AG04450 (cell line): Measurements from ENCODE around the gene LRPAP1. TPM values are rescaled to one million over a fixed set of nuclear protein-coding genes. Genes with fewer than 3 reads are reported as not detected.

Experiments
- CTCF ChIA-PET: fragments of 300-600, 350-600 bp; formaldehyde crosslinking; extraction: SDS; loops from one replicate; lab custom pipeline; 2022; ENCODE audit warnings: antibody characterized with exemption, inconsistent platforms; lab: Charles Lee
- POLR2A ChIA-PET: fragments of 350-600 bp; formaldehyde crosslinking; extraction: SDS; loops from one replicate; lab custom pipeline; 2021; ENCODE audit warnings: antibody characterized with exemption, inconsistent platforms; lab: Yijun Ruan, JAX
- DNase-seq: peaks from one replicate; pipeline ENCODE4 v3.0.0-alpha.2; 2011; ENCODE audit warnings: low read depth, low spot score
- H3K27ac ChIP-seq: one replicate; pipeline ENCODE4 v1.5.1; 2012; ENCODE audit warnings: low read depth, low read length, control low read depth
- H3K27me3 ChIP-seq: one replicate; pipeline ENCODE4 v1.6.0; 2012; ENCODE audit warnings: low read length; ENCODE audit not compliant: control insufficient read depth, insufficient read depth
- H3K4me3 ChIP-seq: 2 replicates; pipeline ENCODE4 v1.5.1; 2011; ENCODE audit warnings: mild to moderate bottlenecking, low read depth, low read length, control low read depth
- H3K9me3 ChIP-seq: 2 replicates; pipeline ENCODE4 v1.5.1; 2012; ENCODE audit warnings: low read length; ENCODE audit not compliant: control insufficient read depth, insufficient read depth
- CTCF ChIP-seq: IDR thresholded peaks from 2 replicates; pipeline ENCODE4 v1.5.1; 2011; ENCODE audit warnings: low read depth, low read length, control low read depth, inconsistent platforms
- polyA plus RNA-seq: library from polyadenylated mRNA; depleted of rRNA; stranded (reverse); fragments of >200 nt; gene quantifications from 2 replicates; pipeline ENCODE4 v1.2.3, GENCODE V29; 2011

Gene LRPAP1
- polyA plus RNA-seq, 1 experiment = 150 TPM

- no peak overlapping the region for H3K4me3 ChIP-seq
- H3K9me3 ChIP-seq = no peaks in the 10 kb centered on the region
- TF ChIP-seq CTCF = no peak
- ChIA-PET CTCF (no interaction called here), POLR2A (interaction anchor here (0.6 kb wide), 1 partner anchor 1578 kb away, joined by 5 read pairs; no protein-coding TSS in a partner anchor)
- DNase-seq = no peak
- H3K27me3 ChIP-seq = no peaks in the 10 kb centered on the region
- H3K27ac ChIP-seq = no peak overlapping the region
These were observed 9.0 kb downstream of the LRPAP1 start for GRCh38 chr4:3523146-3523627.

GRCh38 chr4:3522651-3523050 is 9.6 kb downstream of the LRPAP1 start:
- Histone ChIP-seq H3K9me3 (no peaks in the 10 kb centered on the region), H3K27ac (no peak overlapping the region), H3K27me3 (no peaks in the 10 kb centered on the region), H3K4me3 (no peak overlapping the region)
- TF ChIP-seq CTCF = no peak
- ChIA-PET POLR2A (interaction anchor here (0.6 kb wide), 1 partner anchor 1578 kb away, joined by 5 read pairs; no protein-coding TSS in a partner anchor), CTCF (no interaction called here)
- no peak for DNase-seq

GRCh38 chr4:3522326-3522640 is 9.9 kb downstream of the LRPAP1 start:
- ChIA-PET CTCF (no interaction called here), POLR2A (no interaction called here)
- Histone ChIP-seq H3K27me3 (no peaks in the 10 kb centered on the region), H3K4me3 (no peak overlapping the region), H3K27ac (no peak overlapping the region), H3K9me3 (no peaks in the 10 kb centered on the region)
- DNase-seq = no peak
- no peak for TF ChIP-seq CTCF

GRCh38 chr4:3521621-3522325 is 10.4 kb downstream of the LRPAP1 start:
- Histone ChIP-seq H3K4me3 (no peak overlapping the region), H3K27me3 (no peaks in the 10 kb centered on the region), H3K9me3 (no peaks in the 10 kb centered on the region), H3K27ac (no peak overlapping the region)
- no peak for TF ChIP-seq CTCF
- ChIA-PET POLR2A (no interaction called here), CTCF (no interaction called here)
- DNase-seq = no peak

- Histone ChIP-seq H3K9me3 (no peaks in the 10 kb centered on the region), H3K27me3 (no peaks in the 10 kb centered on the region), H3K27ac (no peak overlapping the region), H3K4me3 (no peak overlapping the region)
- no peak for TF ChIP-seq CTCF
- no peak for DNase-seq
- ChIA-PET POLR2A (no interaction called here), CTCF (interaction anchor here (1.5 kb wide), 1 partner anchor 41 kb away, joined by 4 read pairs; no protein-coding TSS in a partner anchor)
These were observed 11.2 kb downstream of the LRPAP1 start for GRCh38 chr4:3520796-3521600.
